CD4-positive, alpha-beta T cell treated with Interleukin-15 for 1 hour (primary cell): ENCODE measurements around the gene UIMC1.
"Not testable (repeated sequence)": the region's sequence is repeated elsewhere in the genome, so short reads cannot be mapped to it uniquely, and the experiment has no call there.

Experiments used
- DNase-seq: peaks from one replicate; pipeline ENCODE4 v3.0.0-alpha.2; 2020

Gene UIMC1

GRCh38 chr5:177005619-177006264 is 837 bp downstream of the UIMC1 start:
- DNase-seq: peak; percentile 60

GRCh38 chr5:177004961-177005360 is 1.6 kb downstream of the UIMC1 start:
- DNase-seq: no peak

- DNase-seq: no peak
These were observed 2.9 kb downstream of the UIMC1 start for GRCh38 chr5:177003649-177004048.

- DNase-seq: not testable (repeated sequence)
These were observed 7.1 kb downstream of the UIMC1 start for GRCh38 chr5:176999526-176999925.

- no peak for DNase-seq
These were observed 7.8 kb downstream of the UIMC1 start for GRCh38 chr5:176998828-176999227.

- no peak for DNase-seq
These were observed 9.8 kb downstream of the UIMC1 start for GRCh38 chr5:176996780-176997179.

GRCh38 chr5:176995896-176996767 is 10.4 kb downstream of the UIMC1 start:
- DNase-seq: no peak

GRCh38 chr5:176995122-176995490 is 11.5 kb downstream of the UIMC1 start:
- no peak for DNase-seq

- DNase-seq: peak; percentile 77
These were observed 12.0 kb downstream of the UIMC1 start for GRCh38 chr5:176994460-176995121.

- not testable (repeated sequence) for DNase-seq
These were observed 13.5 kb downstream of the UIMC1 start for GRCh38 chr5:176993081-176993480.

- DNase-seq: no peak
These were observed 19.0 kb downstream of the UIMC1 start for GRCh38 chr5:176987583-176987982.

- DNase-seq: no peak
These were observed 20.3 kb downstream of the UIMC1 start for GRCh38 chr5:176986280-176986679.

GRCh38 chr5:176985516-176985915 is 21.1 kb downstream of the UIMC1 start:
- peak; percentile 53 for DNase-seq

- DNase-seq: not testable (repeated sequence)
These were observed 22.4 kb downstream of the UIMC1 start for GRCh38 chr5:176984176-176984575.

- not testable (repeated sequence) for DNase-seq
These were observed 23.0 kb downstream of the UIMC1 start for GRCh38 chr5:176983593-176983992.

GRCh38 chr5:176983112-176983511 is 23.5 kb downstream of the UIMC1 start:
- DNase-seq: not testable (repeated sequence)

- no peak for DNase-seq
These were observed 25.8 kb downstream of the UIMC1 start for GRCh38 chr5:176980818-176981217.

GRCh38 chr5:176979669-176980068 is 26.9 kb downstream of the UIMC1 start:
- DNase-seq: no peak

- no peak for DNase-seq
These were observed 40.9 kb downstream of the UIMC1 start for GRCh38 chr5:176965633-176966032.

- no peak for DNase-seq
These were observed 47.5 kb downstream of the UIMC1 start for GRCh38 chr5:176959051-176959450.

- DNase-seq: no peak
These were observed 49.8 kb downstream of the UIMC1 start for GRCh38 chr5:176956756-176957155.

- no peak for DNase-seq
These were observed 50.7 kb downstream of the UIMC1 start for GRCh38 chr5:176955895-176956294.

- DNase-seq: no peak
These were observed 52.5 kb downstream of the UIMC1 start for GRCh38 chr5:176954050-176954449.
